ENCODE measurements around the gene DDO. TPM values are rescaled to one million over a fixed set of nuclear protein-coding genes. Genes with fewer than 3 reads are reported as not detected.
A peak's percentile ranks its signal among the peaks of the same experiment; 100 is the strongest.

Gene DDO, protein sequence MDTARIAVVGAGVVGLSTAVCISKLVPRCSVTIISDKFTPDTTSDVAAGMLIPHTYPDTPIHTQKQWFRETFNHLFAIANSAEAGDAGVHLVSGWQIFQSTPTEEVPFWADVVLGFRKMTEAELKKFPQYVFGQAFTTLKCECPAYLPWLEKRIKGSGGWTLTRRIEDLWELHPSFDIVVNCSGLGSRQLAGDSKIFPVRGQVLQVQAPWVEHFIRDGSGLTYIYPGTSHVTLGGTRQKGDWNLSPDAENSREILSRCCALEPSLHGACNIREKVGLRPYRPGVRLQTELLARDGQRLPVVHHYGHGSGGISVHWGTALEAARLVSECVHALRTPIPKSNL
- not detected in 2 replicates for total RNA-seq
- polyA plus RNA-seq, result not detected in 2 replicates
- not detected in 2 replicates for polyA plus RNA-seq (2011; cell fraction: cytosol; rRNA removed)
- polyA plus RNA-seq (2011; cell fraction: nucleus; rRNA removed), result not detected in 2 replicates
- not detected in 2 replicates for polyA plus RNA-seq (2012)
- not detected in 2 replicates for polyA minus RNA-seq
- 0.51 TPM for polyA minus RNA-seq (2011; cell fraction: cytosol; rRNA and poly(A)+ RNA removed)
- not detected in 2 replicates for polyA minus RNA-seq (2011; cell fraction: nucleus; rRNA and poly(A)+ RNA removed)
- percentile 4 among the genes with signal in this experiment for Bru-seq, nascent RNA
- percentile 4 among the genes with signal in this experiment for BruChase-seq, experiment 1, labeled RNA remaining after a 6-hour chase
- not detected for BruChase-seq, experiment 2, labeled RNA remaining after a 2-hour chase
- long read RNA-seq, result 0 reads

DNA sequence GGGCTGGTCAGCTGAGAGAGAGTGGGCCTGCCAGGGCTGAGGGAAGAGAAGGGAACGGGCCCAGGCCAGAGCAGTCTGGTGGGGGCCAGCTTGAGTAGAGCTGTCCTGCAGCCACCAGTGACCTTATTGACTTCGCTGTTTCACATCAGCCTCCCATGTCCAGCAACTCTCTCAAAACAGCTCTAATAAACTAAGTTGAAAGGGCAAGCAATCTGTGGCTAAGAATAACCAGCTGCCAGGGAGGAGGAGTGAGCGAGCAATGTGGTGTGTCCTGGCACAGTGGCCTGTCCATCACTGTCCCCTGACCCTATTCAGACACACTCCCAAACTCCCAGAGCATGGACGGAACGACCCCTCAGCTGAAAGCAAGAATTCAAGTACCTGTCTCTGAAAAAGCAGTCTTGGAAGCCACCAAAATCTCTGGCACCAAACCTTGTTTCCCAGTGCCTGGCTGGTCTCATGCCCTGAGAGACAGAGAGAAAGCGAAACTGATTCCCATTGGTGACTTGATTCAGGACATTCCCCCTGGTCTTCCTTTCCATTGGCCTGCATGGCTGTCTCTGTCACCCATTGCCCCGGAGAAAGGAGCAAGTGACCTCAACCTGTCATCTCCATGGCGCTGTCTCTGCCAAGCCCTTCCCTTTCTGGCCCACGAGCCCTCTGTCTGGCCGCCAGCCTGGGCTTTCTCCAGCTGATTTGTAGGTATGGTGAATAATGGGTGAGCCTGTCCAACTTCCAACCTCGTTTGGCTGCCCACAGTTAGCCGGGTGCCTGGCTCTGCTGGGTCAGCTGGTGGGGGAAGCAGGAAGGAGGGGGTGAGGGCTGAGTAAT, at the start of gene DDO:
TSS of gene DDO (minus strand) at position 490 of the 831 bp plus-strand sequence. CDS start 2,113 bp downstream, outside the sequence.
- POLR2A ChIA-PET, result no interaction called here

More for the DNA sequence above, at the start of gene DDO:
- Histone ChIP-seq H3K4me3 (replicated peaks in 1 of 3; ENCODE audit: insufficient read depth in 1 of 3, low read depth in 1 of 3, low read length in 3 of 3) (no peak within 1 kb of the TSS), H3K79me2 (ENCODE audit: control insufficient read depth, insufficient read depth, low read length) (no peaks in the 10 kb centered on the region), H3K27me3 (ENCODE audit: control insufficient read depth in 2 of 2, insufficient read depth in 2 of 2, low read length in 2 of 2) (peaks cover 0 to 4% of the 10 kb centered on the region in 2 experiments), H3K9ac (replicated peaks; ENCODE audit: extremely low read depth, insufficient read depth, low read length) (no peak within 1 kb of the TSS), H3K4me1 (ENCODE audit: control insufficient read depth, extremely low read depth, insufficient read depth, low read length) (no peaks in the 10 kb centered on the region), H3K4me2 (ENCODE audit: insufficient read depth, low read length) (no peak within 1 kb of the TSS), H3K9me1 (replicated peaks; ENCODE audit: control insufficient read depth, extremely low read depth, insufficient read depth, low read length) (no peaks in the 10 kb centered on the region), H3K36me3 (ENCODE audit: control insufficient read depth in 2 of 2, extremely low read depth in 1 of 2, insufficient read depth in 2 of 2, low read length in 2 of 2) (no peaks in the 10 kb centered on the region), H3K27ac (ENCODE audit: insufficient read depth, low read depth, low read length) (no peak within 1 kb of the TSS), H3K9me3 (replicated peaks; ENCODE audit: control insufficient read depth, insufficient read depth, low read length) (no peaks in the 10 kb centered on the region), H2AFZ (ENCODE audit: low read depth, low read length) (peak within 1 kb of the TSS; percentile 21), H4K20me1 (replicated peaks; ENCODE audit: control insufficient read depth, extremely low read depth, insufficient read depth, low read length) (no peaks in the 10 kb centered on the region)
- intact Hi-C loops (cut with micrococcal nuclease), result no loop called here
- no TSS peak for BruUV-seq (replicated peaks)
- TF ChIP-seq JUN (IDR thresholded peaks at IDR 0.05; ENCODE audit: borderline replicate concordance, insufficient read depth, insufficient read length, low read depth) (no peak), GATA2 (IDR thresholded peaks at IDR 0.05; ENCODE audit: insufficient read depth, insufficient read length, low read depth, low read length) (no peak), POLR2A (IDR thresholded peaks at IDR 0.05; ENCODE audit: low read depth, low read length) (no peak), EZH2 (IDR thresholded peaks at IDR 0.05; ENCODE audit: borderline replicate concordance, low read depth, low read length, severe bottlenecking) (no peak), POLR2AphosphoS5 (IDR thresholded peaks at IDR 0.05; ENCODE audit: insufficient read depth, low read depth, low read length) (no peak), FOS (IDR thresholded peaks at IDR 0.05; ENCODE audit: borderline replicate concordance, insufficient read depth, low read length) (no peak), MYC (IDR thresholded peaks at IDR 0.05; ENCODE audit: low read depth, low read length) (no peak)
- TF ChIP-seq, protein P1, sequence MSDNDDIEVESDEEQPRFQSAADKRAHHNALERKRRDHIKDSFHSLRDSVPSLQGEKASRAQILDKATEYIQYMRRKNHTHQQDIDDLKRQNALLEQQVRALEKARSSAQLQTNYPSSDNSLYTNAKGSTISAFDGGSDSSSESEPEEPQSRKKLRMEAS (IDR thresholded peaks at IDR 0.05; ENCODE audit: insufficient read depth, insufficient read length), result no peak
- TF ChIP-seq, protein P2, sequence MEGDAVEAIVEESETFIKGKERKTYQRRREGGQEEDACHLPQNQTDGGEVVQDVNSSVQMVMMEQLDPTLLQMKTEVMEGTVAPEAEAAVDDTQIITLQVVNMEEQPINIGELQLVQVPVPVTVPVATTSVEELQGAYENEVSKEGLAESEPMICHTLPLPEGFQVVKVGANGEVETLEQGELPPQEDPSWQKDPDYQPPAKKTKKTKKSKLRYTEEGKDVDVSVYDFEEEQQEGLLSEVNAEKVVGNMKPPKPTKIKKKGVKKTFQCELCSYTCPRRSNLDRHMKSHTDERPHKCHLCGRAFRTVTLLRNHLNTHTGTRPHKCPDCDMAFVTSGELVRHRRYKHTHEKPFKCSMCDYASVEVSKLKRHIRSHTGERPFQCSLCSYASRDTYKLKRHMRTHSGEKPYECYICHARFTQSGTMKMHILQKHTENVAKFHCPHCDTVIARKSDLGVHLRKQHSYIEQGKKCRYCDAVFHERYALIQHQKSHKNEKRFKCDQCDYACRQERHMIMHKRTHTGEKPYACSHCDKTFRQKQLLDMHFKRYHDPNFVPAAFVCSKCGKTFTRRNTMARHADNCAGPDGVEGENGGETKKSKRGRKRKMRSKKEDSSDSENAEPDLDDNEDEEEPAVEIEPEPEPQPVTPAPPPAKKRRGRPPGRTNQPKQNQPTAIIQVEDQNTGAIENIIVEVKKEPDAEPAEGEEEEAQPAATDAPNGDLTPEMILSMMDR (IDR thresholded peaks at IDR 0.05; ENCODE audit: extremely low read depth in 1 of 2, insufficient read depth in 1 of 2, low read depth in 1 of 2, low read length in 2 of 2), result no peak
- DNase-seq (ENCODE audit: low read depth, low spot score) (peak; percentile 10), FAIRE-seq (no peak)
- CTCF ChIA-PET, result interaction anchor here (1.1 kb wide), 1 partner anchor 104 kb away, joined by 3 read pairs; no protein-coding TSS in a partner anchor
- dilution Hi-C loops (cut with MboI; ENCODE audit: extremely low pct_ligation_motif_present, low sequenced_read_pairs), result no loop called here
